C4-2B (cell line): ENCODE results near the gene NFIB.

Source experiments
- CTCF ChIP-seq: fragments of 450-650 bp; conservative IDR thresholded peaks from 2 replicates; pipeline ENCODE4 v1.5.1; 2017; ENCODE audit warnings: mild to moderate bottlenecking
- ZFX ChIP-seq: fragments of 450-650 bp; IDR thresholded peaks from 2 replicates; pipeline ENCODE4 v1.6.1; 2017

GRCh38 chr9:14339746-14340145, 25.8 kb upstream of the NFIB start:
- TF ChIP-seq CTCF: no peak
- TF ChIP-seq ZFX: no peak
